ENCODE data around the gene TMEM233.
A peak's percentile ranks its signal among the peaks of the same experiment; 100 is the strongest.
"Not testable (repeated sequence)": the region's sequence is repeated elsewhere in the genome, so short reads cannot be mapped to it uniquely, and the experiment has no call there.

TMEM233 gene

GRCh38 chr12:119649202-119649808 lies 55.7 kb downstream of the TMEM233 start:
- no peak overlapping the region for H3K4me3 ChIP-seq (replicated peaks; ENCODE audit: low read depth, low read length)
- TF ChIP-seq CTCF (IDR thresholded peaks at IDR 0.05; ENCODE audit: low read depth, low read length, missing control alignments) = peak; percentile 70
- no peak for DNase-seq (ENCODE audit: extremely low read depth, low read depth)

GRCh38 chr12:119652665-119653064 lies 59.1 kb downstream of the TMEM233 start:
- no peak for TF ChIP-seq CTCF (IDR thresholded peaks at IDR 0.05; ENCODE audit: low read depth, low read length, missing control alignments)
- no peak for DNase-seq (ENCODE audit: extremely low read depth, low read depth)
- H3K4me3 ChIP-seq (replicated peaks; ENCODE audit: low read depth, low read length) = no peak overlapping the region

GRCh38 chr12:119657001-119657400 lies 63.4 kb downstream of the TMEM233 start:
- DNase-seq (ENCODE audit: extremely low read depth, low read depth); H3K4me3 ChIP-seq (replicated peaks; ENCODE audit: low read depth, low read length): not testable (repeated sequence)

- not testable (repeated sequence) for DNase-seq (ENCODE audit: extremely low read depth, low read depth); H3K4me3 ChIP-seq (replicated peaks; ENCODE audit: low read depth, low read length)
Observed at GRCh38 chr12:119658166-119658565, 64.6 kb downstream of the TMEM233 start.

GRCh38 chr12:119659289-119659897 lies 65.8 kb downstream of the TMEM233 start:
- no peak for DNase-seq (ENCODE audit: extremely low read depth, low read depth)
- H3K4me3 ChIP-seq (replicated peaks; ENCODE audit: low read depth, low read length) = no peak overlapping the region

GRCh38 chr12:119660076-119660475 lies 66.5 kb downstream of the TMEM233 start:
- DNase-seq (ENCODE audit: extremely low read depth, low read depth) = no peak
- no peak overlapping the region for H3K4me3 ChIP-seq (replicated peaks; ENCODE audit: low read depth, low read length)
- no peak for TF ChIP-seq CTCF (IDR thresholded peaks at IDR 0.05; ENCODE audit: low read depth, low read length, missing control alignments)

More at GRCh38 chr12:119659289-119659897, 65.8 kb downstream of the TMEM233 start:
- TF ChIP-seq CTCF (IDR thresholded peaks at IDR 0.05; ENCODE audit: low read depth, low read length, missing control alignments) = peak; percentile 81

- no peak for TF ChIP-seq CTCF (IDR thresholded peaks at IDR 0.05; ENCODE audit: low read depth, low read length, missing control alignments)
- DNase-seq (ENCODE audit: extremely low read depth, low read depth) = no peak
Observed at GRCh38 chr12:119661882-119662281, 68.3 kb downstream of the TMEM233 start.

GRCh38 chr12:119664642-119665041 lies 71.1 kb downstream of the TMEM233 start:
- no peak overlapping the region for H3K4me3 ChIP-seq (replicated peaks; ENCODE audit: low read depth, low read length)
- no peak for TF ChIP-seq CTCF (IDR thresholded peaks at IDR 0.05; ENCODE audit: low read depth, low read length, missing control alignments)
- DNase-seq (ENCODE audit: extremely low read depth, low read depth) = no peak

More at GRCh38 chr12:119661882-119662281, 68.3 kb downstream of the TMEM233 start:
- H3K4me3 ChIP-seq (replicated peaks; ENCODE audit: low read depth, low read length) = no peak overlapping the region

All from HFF-Myc (cell line).